Measurements from ENCODE around the gene SNRNP70. TPM values are rescaled to one million over a fixed set of nuclear protein-coding genes. Genes with fewer than 3 reads are reported as not detected.

SNRNP70 gene
- polyA plus RNA-seq, 3 donors from 2014 or later = 42.6 to 84.4 (median 48.8) TPM

- H3K36me3 Mint-ChIP-seq = peaks cover 0 to 4% (median 0%) of the 10 kb centered on the region in 3 donors
- H3K27ac Mint-ChIP-seq = no peak overlapping the region
- peaks cover 0 to 3% (median 0%) of the 10 kb centered on the region in 6 donors for H3K9me3 Mint-ChIP-seq
- peak overlapping the region in 4 of 5 donors; percentile 10 to 35 (median 24) for H3K4me3 Mint-ChIP-seq
- DNase-seq = no peak
- peaks cover 6 to 25% (median 11%) of the 10 kb centered on the region in 3 donors for H3K27me3 Mint-ChIP-seq (ENCODE audit: low read depth in 3 of 3)
- peaks cover 29 to 31% of the 10 kb centered on the region in 2 donors for H3K4me1 Mint-ChIP-seq
Measured at GRCh38 chr19:49152119-49152550, 66.9 kb downstream of the SNRNP70 start.

GRCh38 chr19:49153167-49153809 lies 68.0 kb downstream of the SNRNP70 start:
- no peak for DNase-seq
- peaks cover 0 to 4% (median under 1%) of the 10 kb centered on the region in 3 donors for H3K36me3 Mint-ChIP-seq
- H3K9me3 Mint-ChIP-seq = peaks cover 0 to 3% (median 0%) of the 10 kb centered on the region in 6 donors
- peaks cover 31 to 33% of the 10 kb centered on the region in 2 donors for H3K4me1 Mint-ChIP-seq
- H3K27me3 Mint-ChIP-seq (ENCODE audit: low read depth in 3 of 3) = peaks cover 9 to 28% (median 14%) of the 10 kb centered on the region in 3 donors
- no peak overlapping the region for H3K27ac Mint-ChIP-seq
- peak overlapping the region in 1 of 5 donors; percentile 33 for H3K4me3 Mint-ChIP-seq

GRCh38 chr19:49154279-49154678 lies 69.0 kb downstream of the SNRNP70 start:
- peaks cover 11 to 32% (median 13%) of the 10 kb centered on the region in 3 donors for H3K27me3 Mint-ChIP-seq (ENCODE audit: low read depth in 3 of 3)
- H3K4me3 Mint-ChIP-seq = no peak overlapping the region
- no peak for DNase-seq
- peaks cover 0 to 3% (median 0%) of the 10 kb centered on the region in 6 donors for H3K9me3 Mint-ChIP-seq
- no peak overlapping the region for H3K27ac Mint-ChIP-seq
- peaks cover 0 to 4% (median 3%) of the 10 kb centered on the region in 3 donors for H3K36me3 Mint-ChIP-seq
- H3K4me1 Mint-ChIP-seq = peaks cover 25 to 27% of the 10 kb centered on the region in 2 donors

DNA sequence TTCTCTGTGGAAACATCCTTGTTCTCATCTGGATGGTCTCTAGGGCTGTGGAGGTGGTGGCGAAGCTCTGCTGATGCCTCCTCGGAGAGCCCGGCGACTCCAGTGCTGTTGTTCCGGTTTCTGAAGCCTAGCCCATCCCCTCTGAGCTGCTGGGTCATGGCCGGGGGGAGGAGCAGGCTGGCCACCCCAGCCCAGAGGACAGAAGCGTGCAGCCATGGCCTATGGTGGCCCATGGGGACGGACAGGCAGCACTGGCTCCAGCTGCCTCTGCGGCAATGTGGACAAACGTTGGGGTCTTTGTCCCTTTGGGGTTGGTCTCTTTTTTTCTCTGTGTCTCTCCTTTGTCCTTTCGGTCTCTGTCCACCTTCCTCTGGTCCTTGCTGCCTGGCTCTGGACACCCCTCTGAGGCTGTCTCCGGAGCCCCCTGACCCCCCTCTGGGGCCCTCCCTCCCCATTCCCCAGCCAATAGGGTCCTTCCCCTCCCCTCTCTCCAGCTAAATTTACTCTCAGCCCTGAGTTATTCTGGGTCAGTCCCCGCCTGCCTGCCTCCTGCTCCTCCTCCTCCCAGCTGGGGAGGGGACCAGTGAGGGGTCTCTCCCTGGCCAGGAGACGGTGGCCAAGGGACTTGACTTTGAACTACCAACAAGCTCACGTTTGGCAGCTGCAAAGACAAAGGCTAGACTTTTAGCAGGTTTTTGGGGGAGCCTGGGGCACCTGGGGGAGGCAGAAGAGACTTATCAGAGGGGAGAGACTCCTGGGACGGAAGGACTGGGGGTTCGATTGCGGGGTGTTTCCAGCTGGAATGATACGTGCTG lies 70.0 kb downstream of the SNRNP70 start, which contains the start of gene HRC:
Gene HRC, minus strand, starts transcription at position 392 of the 815 bp plus-strand sequence. Its CDS starts 159 bp downstream, at position 233.
- peaks cover 16 to 18% of the 10 kb centered on the region in 2 donors for H3K4me1 Mint-ChIP-seq
- H3K27me3 Mint-ChIP-seq (ENCODE audit: low read depth in 3 of 3) = peaks cover 12 to 31% (median 13%) of the 10 kb centered on the region in 3 donors
- peaks cover 0 to 3% (median 0%) of the 10 kb centered on the region in 6 donors for H3K9me3 Mint-ChIP-seq
- no peak within 1 kb of the TSS for H3K4me3 Mint-ChIP-seq
- H3K36me3 Mint-ChIP-seq = peaks cover 0 to 4% (median 3%) of the 10 kb centered on the region in 3 donors
- DNase-seq = no peak
- H3K27ac Mint-ChIP-seq = peak within 1 kb of the TSS in 1 of 6 donors; percentile 1

- Mint-ChIP-seq H3K9me3 (peaks cover 0 to 3% (median 0%) of the 10 kb centered on the region in 6 donors), H3K27ac (no peak overlapping the region), H3K36me3 (peaks cover 0 to 4% (median 3%) of the 10 kb centered on the region in 3 donors), H3K4me1 (peaks cover 13 to 16% of the 10 kb centered on the region in 2 donors), H3K27me3 (ENCODE audit: low read depth in 3 of 3) (peaks cover 12 to 31% (median 13%) of the 10 kb centered on the region in 3 donors), H3K4me3 (no peak overlapping the region)
- DNase-seq = no peak
Measured at GRCh38 chr19:49155820-49156346, 70.6 kb downstream of the SNRNP70 start.

GRCh38 chr19:49157445-49158224 lies 72.4 kb downstream of the SNRNP70 start, which contains the start of gene TRPM4:
Gene TRPM4 (plus strand): TSS chr19:49157792. CDS start chr19:49157867, 75 bp downstream.
- H3K36me3 Mint-ChIP-seq = peaks cover 0 to 4% (median 3%) of the 10 kb centered on the region in 3 donors

More at GRCh38 chr19:49157445-49158224, 72.4 kb downstream of the SNRNP70 start, which contains the start of gene TRPM4:
- peaks cover 10 to 25% (median 13%) of the 10 kb centered on the region in 3 donors for H3K27me3 Mint-ChIP-seq (ENCODE audit: low read depth in 3 of 3)
- H3K9me3 Mint-ChIP-seq = peaks cover 0 to 3% (median 0%) of the 10 kb centered on the region in 6 donors
- peak within 1 kb of the TSS in 2 of 5 donors; percentile 6 to 34 for H3K4me3 Mint-ChIP-seq
- peaks cover 5 to 7% of the 10 kb centered on the region in 2 donors for H3K4me1 Mint-ChIP-seq
- no peak for DNase-seq
- no peak within 1 kb of the TSS for H3K27ac Mint-ChIP-seq

Other genes starting within 250 kb of the SNRNP70 start
- gene HSD17B14, start 249.0 kb upstream of the SNRNP70 start, polyA plus RNA-seq = not detected
- 1 to 10 TPM; 3.0 to 5.9 (median 4.8) TPM for gene PLEKHA4, start 216.8 kb upstream of the SNRNP70 start, polyA plus RNA-seq
- gene PPP1R15A, start 213.0 kb upstream of the SNRNP70 start, polyA plus RNA-seq = 100 to 1,000 TPM in 1 of 3 donors, 10 to 100 TPM in 2; 41.7 to 149 (median 48.8) TPM
- not detected for gene TULP2, start 186.7 kb upstream of the SNRNP70 start, polyA plus RNA-seq
- gene NUCB1, start 185.1 kb upstream of the SNRNP70 start, polyA plus RNA-seq = 100 to 1,000 TPM in 1 of 3 donors, 10 to 100 TPM in 2; 76.7 to 219 (median 89.7) TPM
- 1 to 10 TPM in 1 of 3 donors, not detected in 2; 1.3 TPM for gene DHDH, start 151.8 kb upstream of the SNRNP70 start, polyA plus RNA-seq
- gene BAX, start 130.6 kb upstream of the SNRNP70 start, polyA plus RNA-seq = 100 to 1,000 TPM in 2 of 3 donors, 10 to 100 TPM in 1; 88.6 to 137 (median 106) TPM
- 1,000 to 10,000 TPM; 3,472 to 4,403 (median 4,065) TPM for gene FTL, start 120.1 kb upstream of the SNRNP70 start, polyA plus RNA-seq
- gene GYS1, start 92.1 kb upstream of the SNRNP70 start, polyA plus RNA-seq = 10 to 100 TPM; 16.0 to 40.3 (median 32.9) TPM
- gene RUVBL2, start 91.6 kb upstream of the SNRNP70 start, polyA plus RNA-seq = 10 to 100 TPM; 64.0 to 72.7 (median 64.2) TPM
- gene LHB, start 68.4 kb upstream of the SNRNP70 start, polyA plus RNA-seq = not detected
- gene CGB3, start 61.1 kb upstream of the SNRNP70 start, polyA plus RNA-seq = not detected
- not detected for gene CGB2, start 53.6 kb upstream of the SNRNP70 start, polyA plus RNA-seq
- not detected for gene CGB1, start 48.6 kb upstream of the SNRNP70 start, polyA plus RNA-seq
- gene CGB5, start 41.6 kb upstream of the SNRNP70 start, polyA plus RNA-seq = not detected
- gene CGB8, start 36.3 kb upstream of the SNRNP70 start, polyA plus RNA-seq = not detected
- not detected for gene CGB7, start 27.7 kb upstream of the SNRNP70 start, polyA plus RNA-seq
- gene NTF4, start 20.6 kb upstream of the SNRNP70 start, polyA plus RNA-seq = not detected
- gene KCNA7, start 12.8 kb upstream of the SNRNP70 start, polyA plus RNA-seq = not detected
- 1 to 10 TPM; 3.2 to 6.9 (median 5.6) TPM for gene LIN7B, start 28.9 kb downstream of the SNRNP70 start, polyA plus RNA-seq
- gene C19orf73, start 33.7 kb downstream of the SNRNP70 start, polyA plus RNA-seq = 1 to 10 TPM; 2.6 to 5.5 (median 3.6) TPM
- under 1 TPM in 2 of 3 donors, not detected in 1; 0.07 to 0.58 TPM for gene PPFIA3, start 34.1 kb downstream of the SNRNP70 start, polyA plus RNA-seq
- gene HRC, start 69.9 kb downstream of the SNRNP70 start, polyA plus RNA-seq = not detected
- gene TRPM4, start 72.3 kb downstream of the SNRNP70 start, polyA plus RNA-seq = under 1 TPM in 1 of 3 donors, not detected in 2; 0.17 TPM
- 1 to 10 TPM; 3.0 to 9.0 (median 4.4) TPM for gene SLC6A16, start 239.7 kb downstream of the SNRNP70 start, polyA plus RNA-seq
- 100 to 1,000 TPM; 104 to 179 (median 106) TPM for gene CD37, start 250.0 kb downstream of the SNRNP70 start, polyA plus RNA-seq

Data from immature natural killer cell (primary cell).